ENCODE results near the gene SFRP5. TPM values are rescaled to one million over a fixed set of nuclear protein-coding genes. Genes with fewer than 3 reads are reported as not detected.

The SFRP5 gene
- total RNA-seq, 1 experiment from 2014 or later = not detected

- TF ChIP-seq ZNF274 (IDR thresholded peaks at IDR 0.05; ENCODE audit: low read depth, low read length) = no peak
- no peak for TF ChIP-seq SP1 (IDR thresholded peaks at IDR 0.05; ENCODE audit: low read depth)
- no peak for TF ChIP-seq SRF (IDR thresholded peaks at IDR 0.05; ENCODE audit: low read depth)
- no peak for TF ChIP-seq EZH2phosphoT487 (IDR thresholded peaks at IDR 0.05; ENCODE audit: borderline replicate concordance)
- no peak for TF ChIP-seq EGR1 (IDR thresholded peaks at IDR 0.05; ENCODE audit: low read depth)
- TF ChIP-seq CTCF (IDR thresholded peaks at IDR 0.05 in 2 of 3, conservative IDR thresholded peaks at IDR 0.05 in 1 of 3; ENCODE audit: borderline replicate concordance in 1 of 3, insufficient read depth in 1 of 3, low read depth in 2 of 3, low read length in 2 of 3) = no peak
- no peak for TF ChIP-seq ZFX (IDR thresholded peaks at IDR 0.05)
- no peak for TF ChIP-seq POLR2AphosphoS5 (IDR thresholded peaks at IDR 0.05; ENCODE audit: low read depth, low read length)
- TF ChIP-seq EZH2 (IDR thresholded peaks at IDR 0.05) = no peak
- no peak for TF ChIP-seq MAX (IDR thresholded peaks at IDR 0.05)
- TF ChIP-seq CBX3 (IDR thresholded peaks at IDR 0.05; ENCODE audit: low read depth) = no peak
- TF ChIP-seq FOSL1 (IDR thresholded peaks at IDR 0.05; ENCODE audit: low read depth) = no peak
- TF ChIP-seq JUND (IDR thresholded peaks at IDR 0.05) = no peak
- TF ChIP-seq TCF7L2 (IDR thresholded peaks at IDR 0.05; ENCODE audit: borderline replicate concordance, extremely low read depth, insufficient read depth, insufficient read length) = no peak
- TF ChIP-seq RAD21 (IDR thresholded peaks at IDR 0.05; ENCODE audit: low read depth) = no peak
- H3K36me3 ChIP-seq (ENCODE audit: control insufficient read depth in 1 of 2, insufficient read depth in 2 of 2, low read length in 2 of 2) = no peaks in the 10 kb centered on the region
- ChIA-PET RAD21 (ENCODE audit: low non-redundant PET in 1 of 2, low total read pairs in 2 of 2, uncharacterized antibody in 2 of 2, unreplicated experiment in 2 of 2) (no interaction called here), POLR2A (no interaction called here), CTCF (no interaction called here)
- no TSS peak for BruUV-seq (replicated peaks)
- H2AFZ ChIP-seq (ENCODE audit: low read depth, low read length, poor library complexity, severe bottlenecking) = no peak overlapping the region
- H3K9ac ChIP-seq (ENCODE audit: low read length) = no peak overlapping the region
- H3K4me2 ChIP-seq (ENCODE audit: low read length) = no peak overlapping the region
- no peaks in the 10 kb centered on the region for H3K4me1 ChIP-seq (ENCODE audit: control insufficient read depth in 1 of 2, insufficient read depth in 2 of 2, low read length in 2 of 2)
- no peaks in the 10 kb centered on the region for H3K9me2 ChIP-seq (ENCODE audit: insufficient read depth)
- no peaks in the 10 kb centered on the region for H3K27me3 ChIP-seq (ENCODE audit: insufficient read depth, low read length)
- DNase-seq (ENCODE audit: low read depth, low spot score) (no peak), ATAC-seq (no peak)
- no peak overlapping the region for H3K27ac ChIP-seq (ENCODE audit: low read depth, low read length)
- H3K4me3 ChIP-seq (replicated peaks in 1 of 2; ENCODE audit: low read depth in 1 of 2, low read length in 2 of 2) = no peak overlapping the region
- H4K20me1 ChIP-seq (ENCODE audit: insufficient read depth) = no peaks in the 10 kb centered on the region
- no peaks in the 10 kb centered on the region for H3K79me2 ChIP-seq (ENCODE audit: insufficient read depth, low read length)
- no peaks in the 10 kb centered on the region for H3K9me3 ChIP-seq (ENCODE audit: control insufficient read depth in 1 of 2, insufficient read depth in 1 of 2, low read depth in 1 of 2, low read length in 2 of 2)
- intact Hi-C loops (cut with micrococcal nuclease) = no loop called here
Measured at GRCh38 chr10:97779975-97780374, 8.2 kb upstream of the SFRP5 start.

Measured in HCT116 (cell line).